T-helper 1 cell (primary cell): Measurements from ENCODE around the gene SOX30.

Source experiments
- DNase-seq, 5 donors: peaks; one replicate each; pipeline ENCODE4 v3.0.0-alpha.2; 2012 to 2020

SOX30 gene

GRCh38 chr5:157607371-157608161 lies 44.7 kb downstream of the SOX30 start:
- DNase-seq, result peak; percentile 29 to 85 (median 46)

- no peak for DNase-seq
Measured at GRCh38 chr5:157606046-157606445, 46.2 kb downstream of the SOX30 start.

- DNase-seq, result peak; percentile 47 to 95 (median 61)
Measured at GRCh38 chr5:157603333-157604190, 48.7 kb downstream of the SOX30 start.

GRCh38 chr5:157602505-157602904 lies 49.7 kb downstream of the SOX30 start:
- DNase-seq, result peak in 3 of 5 donors; percentile 8 to 79 (median 13)

- DNase-seq, result peak in 1 of 5 donors; percentile 44
Measured at GRCh38 chr5:157600252-157600651, 52.0 kb downstream of the SOX30 start.

- DNase-seq, result peak in 1 of 5 donors; percentile 58
Measured at GRCh38 chr5:157599565-157599964, 52.7 kb downstream of the SOX30 start.

GRCh38 chr5:157598350-157598936 lies 53.8 kb downstream of the SOX30 start:
- DNase-seq, result peak in 1 of 5 donors; percentile 45

GRCh38 chr5:157597277-157597676 lies 55.0 kb downstream of the SOX30 start:
- DNase-seq, result peak in 1 of 5 donors; percentile 69

GRCh38 chr5:157596487-157596886 lies 55.8 kb downstream of the SOX30 start:
- peak in 1 of 5 donors; percentile 90 for DNase-seq

GRCh38 chr5:157594675-157595459 lies 57.4 kb downstream of the SOX30 start:
- DNase-seq, result peak in 1 of 5 donors; percentile 56

GRCh38 chr5:157594257-157594656 lies 58.0 kb downstream of the SOX30 start:
- peak in 1 of 5 donors; percentile 54 for DNase-seq

- DNase-seq, result no peak
Measured at GRCh38 chr5:157593052-157593757, 59.0 kb downstream of the SOX30 start.

GRCh38 chr5:157592594-157592993 lies 59.6 kb downstream of the SOX30 start:
- DNase-seq, result peak in 1 of 5 donors; percentile 41

GRCh38 chr5:157590478-157590877 lies 61.8 kb downstream of the SOX30 start:
- DNase-seq, result no peak

GRCh38 chr5:157584628-157585027 lies 67.6 kb downstream of the SOX30 start:
- no peak for DNase-seq

- DNase-seq, result peak in 1 of 5 donors; percentile 72
Measured at GRCh38 chr5:157582731-157583620, 69.3 kb downstream of the SOX30 start.

- no peak for DNase-seq
Measured at GRCh38 chr5:157581901-157582300, 70.3 kb downstream of the SOX30 start.

- DNase-seq, result no peak
Measured at GRCh38 chr5:157578079-157578780, 74.0 kb downstream of the SOX30 start.

- no peak for DNase-seq
Measured at GRCh38 chr5:157576678-157577077, 75.6 kb downstream of the SOX30 start.
